SU-DHL-6 (cell line): Measurements from ENCODE around the gene GNRH2.

Experiments
- CTCF ChIP-seq: fragments of 200-600 bp; sonication (generic); IDR thresholded peaks from one replicate; pipeline ENCODE4 v1.5.1; 2017; ENCODE audit warnings: antibody characterized with exemption, mild to moderate bottlenecking, low read length, moderate library complexity; ENCODE audit not compliant: insufficient read depth, poor library complexity, severe bottlenecking
- EZH2phosphoT487 ChIP-seq: fragments of 200-600 bp; sonication (generic), shearing (Covaris generic); conservative IDR thresholded peaks from 2 replicates; pipeline ENCODE4 v1.6.1; 2018; ENCODE audit warnings: mild to moderate bottlenecking, antibody characterized with exemption, low read length, moderate library complexity, mixed read lengths

- TF ChIP-seq CTCF (no peak), EZH2phosphoT487 (no peak)
These were observed 21.6 kb upstream of the GNRH2 start for GRCh38 chr20:3021777-3022176.
